HCT116 (cell line): Measurements from ENCODE around the gene GALNT13.

ENCODE experiments used
- EZH2 ChIP-seq: fragments of 200-600 bp; sonication (generic); IDR thresholded peaks from 2 replicates; pipeline ENCODE4 v1.6.1; 2017; ENCODE audit warnings: antibody characterized with exemption, mixed run types
- POLR2A ChIP-seq: IDR thresholded peaks from 2 replicates; pipeline ENCODE4 v1.7.0; 2011; ENCODE audit warnings: borderline replicate concordance; ENCODE audit not compliant: insufficient read depth, insufficient read length; ENCODE audit errors: extremely low read depth
- POLR2AphosphoS5 ChIP-seq: IDR thresholded peaks from 2 replicates; pipeline ENCODE4 v1.6.1; 2011; ENCODE audit warnings: mild to moderate bottlenecking, low read depth, low read length, moderate library complexity
- TF ChIP-seq, protein P1 (sequence below), 3 experiments: fragments of 200-600 bp in 1 of 3; sonication (generic) in 1 of 3; IDR thresholded peaks in 2 of 3; conservative IDR thresholded peaks in 1 of 3; 2 replicates each; pipeline ENCODE4 v1.5.1; 2012 to 2017; ENCODE audit warnings: low read depth in 2 of 3, low read length in 2 of 3, antibody characterized with exemption in 1 of 3, borderline replicate concordance in 1 of 3, control low read depth in 1 of 3, mild to moderate bottlenecking in 1 of 3, mixed read lengths in 1 of 3, mixed run types in 1 of 3, moderate library complexity in 1 of 3; ENCODE audit not compliant: insufficient read depth in 1 of 3

GRCh38 chr2:154093856-154094255 lies 222.1 kb downstream of the GALNT13 start:
- no peak for TF ChIP-seq POLR2AphosphoS5
- TF ChIP-seq POLR2A = no peak
- TF ChIP-seq EZH2 = no peak
- TF ChIP-seq, protein P1, sequence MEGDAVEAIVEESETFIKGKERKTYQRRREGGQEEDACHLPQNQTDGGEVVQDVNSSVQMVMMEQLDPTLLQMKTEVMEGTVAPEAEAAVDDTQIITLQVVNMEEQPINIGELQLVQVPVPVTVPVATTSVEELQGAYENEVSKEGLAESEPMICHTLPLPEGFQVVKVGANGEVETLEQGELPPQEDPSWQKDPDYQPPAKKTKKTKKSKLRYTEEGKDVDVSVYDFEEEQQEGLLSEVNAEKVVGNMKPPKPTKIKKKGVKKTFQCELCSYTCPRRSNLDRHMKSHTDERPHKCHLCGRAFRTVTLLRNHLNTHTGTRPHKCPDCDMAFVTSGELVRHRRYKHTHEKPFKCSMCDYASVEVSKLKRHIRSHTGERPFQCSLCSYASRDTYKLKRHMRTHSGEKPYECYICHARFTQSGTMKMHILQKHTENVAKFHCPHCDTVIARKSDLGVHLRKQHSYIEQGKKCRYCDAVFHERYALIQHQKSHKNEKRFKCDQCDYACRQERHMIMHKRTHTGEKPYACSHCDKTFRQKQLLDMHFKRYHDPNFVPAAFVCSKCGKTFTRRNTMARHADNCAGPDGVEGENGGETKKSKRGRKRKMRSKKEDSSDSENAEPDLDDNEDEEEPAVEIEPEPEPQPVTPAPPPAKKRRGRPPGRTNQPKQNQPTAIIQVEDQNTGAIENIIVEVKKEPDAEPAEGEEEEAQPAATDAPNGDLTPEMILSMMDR (IDR thresholded peaks at IDR 0.05 in 2 of 3, conservative IDR thresholded peaks at IDR 0.05 in 1 of 3; ENCODE audit: borderline replicate concordance in 1 of 3, insufficient read depth in 1 of 3, low read depth in 2 of 3, low read length in 2 of 3) = no peak
